Measurements from ENCODE around the gene NAA15.

DNA sequence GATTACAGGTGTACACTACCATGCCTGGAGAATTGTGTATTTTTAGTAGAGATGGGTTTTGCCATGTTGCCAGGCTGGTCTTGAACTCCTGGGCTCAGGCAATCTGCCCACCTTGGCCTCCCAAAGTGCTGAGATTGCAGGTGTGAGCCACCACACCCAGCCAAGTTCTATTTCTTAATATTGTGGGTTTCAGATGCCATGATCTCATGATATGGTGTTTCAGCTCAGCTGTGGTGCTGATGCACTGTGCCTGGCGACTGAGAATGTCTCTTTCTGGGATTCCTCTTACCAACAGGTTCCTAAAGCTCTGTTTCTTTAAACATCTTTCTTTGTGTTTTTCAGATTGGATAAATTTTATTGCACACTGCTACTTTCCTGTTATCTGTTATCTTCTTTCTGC is 18.3 kb downstream of the NAA15 start:
- TF ChIP-seq, protein P1, sequence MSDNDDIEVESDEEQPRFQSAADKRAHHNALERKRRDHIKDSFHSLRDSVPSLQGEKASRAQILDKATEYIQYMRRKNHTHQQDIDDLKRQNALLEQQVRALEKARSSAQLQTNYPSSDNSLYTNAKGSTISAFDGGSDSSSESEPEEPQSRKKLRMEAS (IDR thresholded peaks at IDR 0.05; ENCODE audit: low read depth, low read length): no peak
- TF ChIP-seq, protein P2, sequence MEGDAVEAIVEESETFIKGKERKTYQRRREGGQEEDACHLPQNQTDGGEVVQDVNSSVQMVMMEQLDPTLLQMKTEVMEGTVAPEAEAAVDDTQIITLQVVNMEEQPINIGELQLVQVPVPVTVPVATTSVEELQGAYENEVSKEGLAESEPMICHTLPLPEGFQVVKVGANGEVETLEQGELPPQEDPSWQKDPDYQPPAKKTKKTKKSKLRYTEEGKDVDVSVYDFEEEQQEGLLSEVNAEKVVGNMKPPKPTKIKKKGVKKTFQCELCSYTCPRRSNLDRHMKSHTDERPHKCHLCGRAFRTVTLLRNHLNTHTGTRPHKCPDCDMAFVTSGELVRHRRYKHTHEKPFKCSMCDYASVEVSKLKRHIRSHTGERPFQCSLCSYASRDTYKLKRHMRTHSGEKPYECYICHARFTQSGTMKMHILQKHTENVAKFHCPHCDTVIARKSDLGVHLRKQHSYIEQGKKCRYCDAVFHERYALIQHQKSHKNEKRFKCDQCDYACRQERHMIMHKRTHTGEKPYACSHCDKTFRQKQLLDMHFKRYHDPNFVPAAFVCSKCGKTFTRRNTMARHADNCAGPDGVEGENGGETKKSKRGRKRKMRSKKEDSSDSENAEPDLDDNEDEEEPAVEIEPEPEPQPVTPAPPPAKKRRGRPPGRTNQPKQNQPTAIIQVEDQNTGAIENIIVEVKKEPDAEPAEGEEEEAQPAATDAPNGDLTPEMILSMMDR (IDR thresholded peaks at IDR 0.05; ENCODE audit: low read depth, low read length): no peak
